ENCODE results near the gene FRMPD2. TPM values are rescaled to one million over a fixed set of nuclear protein-coding genes. Genes with fewer than 3 reads are reported as not detected.
"Not testable (repeated sequence)": the region's sequence is repeated elsewhere in the genome, so short reads cannot be mapped to it uniquely, and the experiment has no call there.

FRMPD2 gene
- total and polyA plus RNA-seq, 2 of the 4 experiments (the other 2 are of a cell fraction): 0.18 TPM; not detected in 1

- DNase-seq; CTCF ChIA-PET; H2BK15ac ChIP-seq (ENCODE audit: low read depth, low read length); H3K9me1 ChIP-seq (ENCODE audit: insufficient read depth, low read length); H3K27ac ChIP-seq (ENCODE audit: insufficient read depth, low read length); H2BK120ac ChIP-seq (ENCODE audit: low read depth, low read length); H3K79me1 ChIP-seq (ENCODE audit: low read depth in 1 of 2, low read length in 2 of 2); H3K36me3 ChIP-seq (ENCODE audit: control insufficient read depth, insufficient read depth, low read length); H3K9me3 ChIP-seq (ENCODE audit: control insufficient read depth, insufficient read depth, low read length); dilution Hi-C loops (cut with HindIII; ENCODE audit: low sequenced_read_pairs, unreplicated experiment); POLR2A ChIA-PET (ENCODE audit: unreplicated experiment); H2AFZ ChIP-seq (replicated peaks; ENCODE audit: low read length, poor library complexity); H4K91ac ChIP-seq (ENCODE audit: insufficient read depth, low read depth, low read length); H2AK9ac ChIP-seq (replicated peaks; ENCODE audit: low read depth, low read length, poor library complexity); BruUV-seq (replicated peaks); H3K4me1 ChIP-seq (ENCODE audit: control insufficient read depth, insufficient read depth, low read length); H4K8ac ChIP-seq (ENCODE audit: low read depth in 2 of 2, low read length in 2 of 2); H3K14ac ChIP-seq (replicated peaks; ENCODE audit: low read depth, low read length); H3K4me2 ChIP-seq (ENCODE audit: low read depth, low read length); H4K20me1 ChIP-seq (ENCODE audit: insufficient read depth, low read length); H3K56ac ChIP-seq (ENCODE audit: extremely low read depth, insufficient read depth, low read length); intact Hi-C loops (cut with micrococcal nuclease); H2BK5ac ChIP-seq (ENCODE audit: low read depth, low read length, poor library complexity, severe bottlenecking); H2AK5ac ChIP-seq (ENCODE audit: low read depth, low read length); H3K18ac ChIP-seq (ENCODE audit: low read depth, low read length); in situ Hi-C loops (cut with MboI; ENCODE audit: low sequenced_read_pairs); H4K5ac ChIP-seq (ENCODE audit: low read depth, low read length); H3K4me3 ChIP-seq (ENCODE audit: insufficient read depth, low read depth, low read length); H3K9ac ChIP-seq (ENCODE audit: low read depth, low read length); H3K23ac ChIP-seq (ENCODE audit: low read depth, low read length); H3K4ac ChIP-seq (ENCODE audit: low read depth, low read length); ATAC-seq (ENCODE audit: low read depth); H2BK20ac ChIP-seq (ENCODE audit: low read depth, low read length): not testable (repeated sequence)
- peaks cover 27% of the 10 kb centered on the region for H3K27me3 ChIP-seq (ENCODE audit: control insufficient read depth, insufficient read depth, low read length)
- no CpG with 5 or more reads among the region's 9 CpGs for WGBS, 2 experiments (ENCODE audit: extremely low coverage in 2 of 2, insufficient read length in 1 of 2)
Measured at GRCh38 chr10:48186264-48186804, 88.2 kb downstream of the FRMPD2 start.
